ENCODE measurements around the gene KRAS.
"Not testable (repeated sequence)": the region's sequence is repeated elsewhere in the genome, so short reads cannot be mapped to it uniquely, and the experiment has no call there.

KRAS gene

DNA sequence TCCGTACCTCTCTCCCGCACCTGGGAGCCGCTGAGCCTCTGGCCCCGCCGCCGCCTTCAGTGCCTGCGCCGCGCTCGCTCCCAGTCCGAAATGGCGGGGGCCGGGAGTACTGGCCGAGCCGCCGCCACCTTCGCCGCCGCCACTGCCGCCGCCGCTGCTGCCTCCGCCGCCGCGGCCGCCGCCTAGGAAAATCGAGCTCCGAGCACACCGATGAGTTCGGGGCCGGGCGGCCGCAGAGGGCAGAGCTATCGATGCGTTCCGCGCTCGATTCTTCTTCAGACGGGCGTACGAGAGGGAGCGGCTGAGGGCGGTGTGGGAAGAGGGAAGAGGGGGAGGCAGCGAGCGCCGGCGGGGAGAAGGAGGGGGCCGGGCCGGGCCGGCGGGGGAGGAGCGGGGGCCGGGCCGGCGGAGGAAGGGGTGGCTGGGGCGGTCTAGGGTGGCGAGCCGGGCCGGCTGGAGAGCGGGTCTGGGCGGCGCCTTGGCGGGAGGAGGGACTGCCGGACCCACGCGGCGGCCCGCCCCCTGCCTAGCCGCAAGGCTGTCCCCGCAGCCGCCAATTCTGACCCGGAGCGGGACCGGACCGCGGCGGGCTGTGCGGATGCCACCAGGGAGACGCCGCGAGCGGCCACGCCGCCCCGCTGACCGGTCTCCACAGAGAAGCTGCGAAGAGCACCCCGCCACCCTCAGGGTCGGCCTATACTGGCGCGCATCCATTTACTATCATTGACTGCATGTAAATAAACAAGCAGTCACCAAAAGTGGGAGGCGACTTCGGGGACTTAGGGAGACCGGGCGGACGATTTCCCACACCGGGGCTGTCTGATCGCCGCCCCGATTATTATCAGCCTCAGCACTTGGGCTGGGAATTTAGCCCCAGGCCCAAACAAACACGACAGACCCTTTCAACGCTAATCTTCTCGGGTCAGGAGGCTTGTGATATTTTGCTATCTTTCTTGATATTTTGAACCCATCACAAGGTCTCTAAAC lies at the start of gene KRAS:
Gene KRAS, minus strand, starts transcription at position 186 of the 987 bp plus-strand sequence.
- H3K27me3 Mint-ChIP-seq (ENCODE audit: low read depth): no peaks in the 10 kb centered on the region
- H3K4me1 Mint-ChIP-seq: peaks cover 18% of the 10 kb centered on the region
- H3K27ac Mint-ChIP-seq: peak within 1 kb of the TSS; percentile 93 to 97 (median 95)
- TF ChIP-seq CTCF (IDR thresholded peaks at IDR 0.05; ENCODE audit: unreplicated experiment in 3 of 3): no peak
- H3K4me3 Mint-ChIP-seq: peak within 1 kb of the TSS; percentile 93 to 97 (median 95)
- H3K36me3 Mint-ChIP-seq (ENCODE audit: low read depth): peaks cover 10% of the 10 kb centered on the region
- H3K9me3 Mint-ChIP-seq: no peaks in the 10 kb centered on the region

- no peaks in the 10 kb centered on the region for H3K27me3 Mint-ChIP-seq (ENCODE audit: low read depth)
- H3K27ac Mint-ChIP-seq: no peak overlapping the region
- TF ChIP-seq CTCF (IDR thresholded peaks at IDR 0.05; ENCODE audit: unreplicated experiment in 3 of 3): no peak
- H3K9me3 Mint-ChIP-seq: no peaks in the 10 kb centered on the region
- no peaks in the 10 kb centered on the region for H3K4me1 Mint-ChIP-seq
- H3K36me3 Mint-ChIP-seq (ENCODE audit: low read depth): no peaks in the 10 kb centered on the region
- H3K4me3 Mint-ChIP-seq: no peak overlapping the region
Observed at GRCh38 chr12:25296381-25296780, 45.7 kb upstream of the KRAS start.

- no peak overlapping the region for H3K27ac Mint-ChIP-seq
- no peaks in the 10 kb centered on the region for H3K4me1 Mint-ChIP-seq
- no peak overlapping the region for H3K4me3 Mint-ChIP-seq
- no peaks in the 10 kb centered on the region for H3K9me3 Mint-ChIP-seq
- H3K36me3 Mint-ChIP-seq (ENCODE audit: low read depth): no peaks in the 10 kb centered on the region
- no peak for TF ChIP-seq CTCF (IDR thresholded peaks at IDR 0.05; ENCODE audit: unreplicated experiment in 3 of 3)
- no peaks in the 10 kb centered on the region for H3K27me3 Mint-ChIP-seq (ENCODE audit: low read depth)
Observed at GRCh38 chr12:25295361-25295760, 44.6 kb upstream of the KRAS start.

GRCh38 chr12:25293653-25294052 lies 42.9 kb upstream of the KRAS start:
- H3K4me1 Mint-ChIP-seq: no peaks in the 10 kb centered on the region
- no peaks in the 10 kb centered on the region for H3K9me3 Mint-ChIP-seq
- TF ChIP-seq CTCF (IDR thresholded peaks at IDR 0.05; ENCODE audit: unreplicated experiment in 3 of 3): no peak
- H3K27me3 Mint-ChIP-seq (ENCODE audit: low read depth): no peaks in the 10 kb centered on the region
- H3K4me3 Mint-ChIP-seq: no peak overlapping the region
- no peaks in the 10 kb centered on the region for H3K36me3 Mint-ChIP-seq (ENCODE audit: low read depth)
- no peak overlapping the region for H3K27ac Mint-ChIP-seq

GRCh38 chr12:25292810-25293221 lies 42.1 kb upstream of the KRAS start:
- H3K36me3 Mint-ChIP-seq (ENCODE audit: low read depth); H3K27ac Mint-ChIP-seq; H3K4me1 Mint-ChIP-seq; H3K4me3 Mint-ChIP-seq; H3K9me3 Mint-ChIP-seq; H3K27me3 Mint-ChIP-seq (ENCODE audit: low read depth): not testable (repeated sequence)

- H3K4me3 Mint-ChIP-seq: no peak overlapping the region
- H3K36me3 Mint-ChIP-seq (ENCODE audit: low read depth): no peaks in the 10 kb centered on the region
- TF ChIP-seq CTCF (IDR thresholded peaks at IDR 0.05; ENCODE audit: unreplicated experiment in 3 of 3): no peak
- H3K27ac Mint-ChIP-seq: no peak overlapping the region
- no peaks in the 10 kb centered on the region for H3K9me3 Mint-ChIP-seq
- H3K4me1 Mint-ChIP-seq: no peaks in the 10 kb centered on the region
- H3K27me3 Mint-ChIP-seq (ENCODE audit: low read depth): no peaks in the 10 kb centered on the region
Observed at GRCh38 chr12:25287610-25288009, 36.9 kb upstream of the KRAS start.
